Fibroblast of lung (primary cell): ENCODE results near the gene PSMB5.

Source experiments
- EZH2 ChIP-seq: IDR thresholded peaks from 2 replicates; pipeline ENCODE4 v1.5.1; 2012; ENCODE audit warnings: low read length, control low read depth, mild to moderate bottlenecking; ENCODE audit errors: missing control alignments
- TF ChIP-seq, protein P1 (sequence below), 2 donors: IDR thresholded peaks in 1 of 2; conservative IDR thresholded peaks in 1 of 2; 1 replicate in 1 of 2; 2 replicates in 1 of 2; pipeline ENCODE4 v1.5.1; 2011 to 2012; ENCODE audit warnings: low read length in 2 of 2, control low read depth in 1 of 2, inconsistent platforms in 1 of 2, low read depth in 1 of 2, mild to moderate bottlenecking in 1 of 2

DNA sequence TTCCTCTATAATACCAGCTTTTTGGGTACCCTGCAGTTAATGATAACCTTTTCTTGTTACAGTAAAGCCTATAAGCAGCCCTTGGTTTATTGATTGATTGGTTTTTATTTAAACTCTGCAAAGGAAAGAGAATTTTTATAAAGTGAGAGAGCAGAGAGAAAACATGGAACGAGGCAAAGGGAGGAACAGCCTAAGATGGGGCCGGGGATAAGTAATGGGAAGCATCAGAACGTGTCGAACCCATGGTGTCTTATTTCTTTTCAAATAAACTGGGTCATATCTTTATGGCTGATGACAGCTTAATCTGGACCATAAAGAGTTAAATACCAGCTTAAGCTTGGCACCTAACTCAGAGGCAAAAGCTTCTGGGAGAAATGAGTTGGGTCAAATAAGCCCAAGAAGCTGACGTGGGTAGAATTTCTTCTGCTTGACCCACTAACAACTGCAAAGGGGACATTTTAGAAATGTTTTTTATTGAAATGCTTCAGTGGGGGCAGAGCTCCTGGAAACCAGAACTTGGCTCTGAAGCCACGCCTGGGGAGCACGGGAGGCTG lies 12.7 kb downstream of the PSMB5 start:
- TF ChIP-seq, protein P1, sequence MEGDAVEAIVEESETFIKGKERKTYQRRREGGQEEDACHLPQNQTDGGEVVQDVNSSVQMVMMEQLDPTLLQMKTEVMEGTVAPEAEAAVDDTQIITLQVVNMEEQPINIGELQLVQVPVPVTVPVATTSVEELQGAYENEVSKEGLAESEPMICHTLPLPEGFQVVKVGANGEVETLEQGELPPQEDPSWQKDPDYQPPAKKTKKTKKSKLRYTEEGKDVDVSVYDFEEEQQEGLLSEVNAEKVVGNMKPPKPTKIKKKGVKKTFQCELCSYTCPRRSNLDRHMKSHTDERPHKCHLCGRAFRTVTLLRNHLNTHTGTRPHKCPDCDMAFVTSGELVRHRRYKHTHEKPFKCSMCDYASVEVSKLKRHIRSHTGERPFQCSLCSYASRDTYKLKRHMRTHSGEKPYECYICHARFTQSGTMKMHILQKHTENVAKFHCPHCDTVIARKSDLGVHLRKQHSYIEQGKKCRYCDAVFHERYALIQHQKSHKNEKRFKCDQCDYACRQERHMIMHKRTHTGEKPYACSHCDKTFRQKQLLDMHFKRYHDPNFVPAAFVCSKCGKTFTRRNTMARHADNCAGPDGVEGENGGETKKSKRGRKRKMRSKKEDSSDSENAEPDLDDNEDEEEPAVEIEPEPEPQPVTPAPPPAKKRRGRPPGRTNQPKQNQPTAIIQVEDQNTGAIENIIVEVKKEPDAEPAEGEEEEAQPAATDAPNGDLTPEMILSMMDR (conservative IDR thresholded peaks at IDR 0.05 in 1 of 2, IDR thresholded peaks at IDR 0.05 in 1 of 2; ENCODE audit: low read depth in 1 of 2, low read length in 2 of 2), result no peak
- no peak for TF ChIP-seq EZH2
